OCI-LY3 (cell line): ENCODE results near the gene RALGAPB.
"Not testable (repeated sequence)": the region's sequence is repeated elsewhere in the genome, so short reads cannot be mapped to it uniquely, and the experiment has no call there.

ENCODE experiments used
- H2AFZ ChIP-seq: fragments of 200-600, 300-600 bp; shearing (Covaris generic); 2 replicates; pipeline ENCODE4 v1.6.0; 2014; ENCODE audit warnings: antibody characterized with exemption, low read depth, low read length
- H3K27ac ChIP-seq: fragments of 200-600, 300-600 bp; sonication (generic); 2 replicates; pipeline ENCODE4 v1.5.1; 2014; ENCODE audit warnings: mild to moderate bottlenecking, low read length, moderate library complexity, mixed read lengths
- H3K27me3 ChIP-seq: fragments of 200-600, 300-600 bp; sonication (generic); 2 replicates; pipeline ENCODE4 v1.6.1; 2014; ENCODE audit warnings: low read depth, low read length, mixed read lengths
- H3K36me3 ChIP-seq: fragments of 200-600, 300-600 bp; sonication (generic); replicated peaks from 2 replicates; pipeline ENCODE3; 2014; ENCODE audit warnings: low read depth, low read length, mixed read lengths
- H3K4me1 ChIP-seq: fragments of 300-600, 200-600 bp; sonication (generic); 2 replicates; pipeline ENCODE4 v1.6.1; 2014; ENCODE audit warnings: low read length, mixed read lengths
- H3K4me2 ChIP-seq: fragments of 200-600, 300-600 bp; sonication (generic); 2 replicates; pipeline ENCODE4 v1.6.1; 2014; ENCODE audit warnings: low read length, mixed read lengths
- H3K4me3 ChIP-seq: fragments of 300-600, 200-600 bp; sonication (generic); 2 replicates; pipeline ENCODE4 v1.5.1; 2014; ENCODE audit warnings: antibody characterized with exemption, mild to moderate bottlenecking, low read length, moderate library complexity
- H3K79me2 ChIP-seq: fragments of 300-600, 200-600 bp; shearing (Covaris generic); 2 replicates; pipeline ENCODE4 v1.6.1; 2014; ENCODE audit warnings: mild to moderate bottlenecking, low read length, mixed read lengths
- H3K9ac ChIP-seq: fragments of 300-600, 200-600 bp; shearing (Covaris generic); 2 replicates; pipeline ENCODE4 v1.6.0; 2014; ENCODE audit warnings: mild to moderate bottlenecking, low read length, moderate library complexity
- H3K9me3 ChIP-seq: fragments of 200-600, 300-600 bp; shearing (Covaris generic); 2 replicates; pipeline ENCODE4 v1.6.1; 2014; ENCODE audit warnings: low read length, mixed read lengths; ENCODE audit not compliant: insufficient read depth
- H4K20me1 ChIP-seq: fragments of 200-600, 300-600 bp; sonication (generic); 2 replicates; pipeline ENCODE4 v1.6.1; 2016; ENCODE audit warnings: low read length, mixed read lengths; ENCODE audit not compliant: insufficient read depth
- EZH2phosphoT487 ChIP-seq: fragments of 200-600 bp; shearing (Covaris generic); IDR thresholded peaks from 2 replicates; pipeline ENCODE4 v1.6.1; 2018; ENCODE audit warnings: antibody characterized with exemption, mixed run types, low read depth
- TF ChIP-seq, protein P1 (sequence below): fragments of 200-600, 300-600 bp; sonication (generic); IDR thresholded peaks from 2 replicates; pipeline ENCODE4 v1.5.1; 2014; ENCODE audit warnings: antibody characterized with exemption, low read length, low read depth

Gene RALGAPB

DNA sequence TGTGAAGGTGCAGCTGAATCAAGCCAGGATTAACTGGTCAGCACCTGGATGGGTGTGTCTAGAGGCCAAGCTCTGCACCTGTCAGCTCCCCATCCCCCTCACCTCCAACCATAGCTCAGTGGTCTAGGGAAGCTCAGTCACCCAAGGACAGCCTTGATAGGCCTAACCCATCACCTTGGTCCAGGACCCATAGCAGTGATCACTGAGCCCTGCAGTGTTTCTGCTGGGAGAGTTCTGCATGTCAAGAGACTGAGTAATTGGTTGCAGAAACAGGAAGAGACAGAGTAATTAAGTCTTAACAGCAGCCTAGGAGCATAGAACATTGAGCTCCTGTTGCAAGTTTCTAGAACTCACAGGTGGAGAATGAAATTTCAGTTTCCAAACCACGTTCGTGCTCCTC lies 18.7 kb upstream of the RALGAPB start:
- no peaks in the 10 kb centered on the region for H4K20me1 ChIP-seq
- no peak for TF ChIP-seq EZH2phosphoT487
- TF ChIP-seq, protein P1, sequence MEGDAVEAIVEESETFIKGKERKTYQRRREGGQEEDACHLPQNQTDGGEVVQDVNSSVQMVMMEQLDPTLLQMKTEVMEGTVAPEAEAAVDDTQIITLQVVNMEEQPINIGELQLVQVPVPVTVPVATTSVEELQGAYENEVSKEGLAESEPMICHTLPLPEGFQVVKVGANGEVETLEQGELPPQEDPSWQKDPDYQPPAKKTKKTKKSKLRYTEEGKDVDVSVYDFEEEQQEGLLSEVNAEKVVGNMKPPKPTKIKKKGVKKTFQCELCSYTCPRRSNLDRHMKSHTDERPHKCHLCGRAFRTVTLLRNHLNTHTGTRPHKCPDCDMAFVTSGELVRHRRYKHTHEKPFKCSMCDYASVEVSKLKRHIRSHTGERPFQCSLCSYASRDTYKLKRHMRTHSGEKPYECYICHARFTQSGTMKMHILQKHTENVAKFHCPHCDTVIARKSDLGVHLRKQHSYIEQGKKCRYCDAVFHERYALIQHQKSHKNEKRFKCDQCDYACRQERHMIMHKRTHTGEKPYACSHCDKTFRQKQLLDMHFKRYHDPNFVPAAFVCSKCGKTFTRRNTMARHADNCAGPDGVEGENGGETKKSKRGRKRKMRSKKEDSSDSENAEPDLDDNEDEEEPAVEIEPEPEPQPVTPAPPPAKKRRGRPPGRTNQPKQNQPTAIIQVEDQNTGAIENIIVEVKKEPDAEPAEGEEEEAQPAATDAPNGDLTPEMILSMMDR: no peak
- H3K4me3 ChIP-seq: no peak overlapping the region
- no peak overlapping the region for H3K27ac ChIP-seq
- H3K79me2 ChIP-seq: no peaks in the 10 kb centered on the region
- H3K27me3 ChIP-seq: no peaks in the 10 kb centered on the region
- no peak overlapping the region for H3K4me2 ChIP-seq
- H2AFZ ChIP-seq: no peak overlapping the region
- H3K4me1 ChIP-seq: peaks cover 4% of the 10 kb centered on the region; the same call in 1 of the 2 replicates
- no peak overlapping the region for H3K9ac ChIP-seq
- no peaks in the 10 kb centered on the region for H3K9me3 ChIP-seq
- peaks cover 23% of the 10 kb centered on the region for H3K36me3 ChIP-seq

GRCh38 chr20:38454556-38455473 lies 17.8 kb upstream of the RALGAPB start:
- peaks cover 4% of the 10 kb centered on the region; the same call in 1 of the 2 replicates for H3K4me1 ChIP-seq
- H3K4me3 ChIP-seq: no peak overlapping the region
- TF ChIP-seq EZH2phosphoT487: no peak
- TF ChIP-seq, protein P1: no peak
- no peak overlapping the region for H2AFZ ChIP-seq
- no peak overlapping the region for H3K4me2 ChIP-seq
- no peak overlapping the region for H3K9ac ChIP-seq
- no peak overlapping the region for H3K27ac ChIP-seq
- no peaks in the 10 kb centered on the region for H3K27me3 ChIP-seq
- H3K79me2 ChIP-seq: no peaks in the 10 kb centered on the region
- no peaks in the 10 kb centered on the region for H3K9me3 ChIP-seq
- H4K20me1 ChIP-seq: no peaks in the 10 kb centered on the region
- peaks cover 14% of the 10 kb centered on the region for H3K36me3 ChIP-seq

GRCh38 chr20:38458314-38458713 lies 14.3 kb upstream of the RALGAPB start:
- no peak overlapping the region for H2AFZ ChIP-seq
- H3K36me3 ChIP-seq: no peaks in the 10 kb centered on the region
- H3K4me1 ChIP-seq: peaks cover 4% of the 10 kb centered on the region; the same call in 1 of the 2 replicates
- H3K4me2 ChIP-seq: no peak overlapping the region
- no peak overlapping the region for H3K27ac ChIP-seq
- H4K20me1 ChIP-seq: no peaks in the 10 kb centered on the region
- H3K9me3 ChIP-seq: no peaks in the 10 kb centered on the region
- no peak overlapping the region for H3K9ac ChIP-seq
- TF ChIP-seq, protein P1: no peak
- no peak for TF ChIP-seq EZH2phosphoT487
- H3K4me3 ChIP-seq: no peak overlapping the region
- H3K79me2 ChIP-seq: no peaks in the 10 kb centered on the region
- H3K27me3 ChIP-seq: no peaks in the 10 kb centered on the region

GRCh38 chr20:38460040-38460623 lies 12.5 kb upstream of the RALGAPB start:
- H4K20me1 ChIP-seq: no peaks in the 10 kb centered on the region
- H3K79me2 ChIP-seq: no peaks in the 10 kb centered on the region
- H3K4me2 ChIP-seq: no peak overlapping the region
- no peak overlapping the region for H3K4me3 ChIP-seq
- H2AFZ ChIP-seq: no peak overlapping the region
- H3K9me3 ChIP-seq: no peaks in the 10 kb centered on the region
- H3K36me3 ChIP-seq: no peaks in the 10 kb centered on the region
- no peaks in the 10 kb centered on the region for H3K27me3 ChIP-seq
- H3K4me1 ChIP-seq: no peaks in the 10 kb centered on the region
- H3K27ac ChIP-seq: no peak overlapping the region
- no peak overlapping the region for H3K9ac ChIP-seq
- TF ChIP-seq EZH2phosphoT487: no peak
- TF ChIP-seq, protein P1: no peak

DNA sequence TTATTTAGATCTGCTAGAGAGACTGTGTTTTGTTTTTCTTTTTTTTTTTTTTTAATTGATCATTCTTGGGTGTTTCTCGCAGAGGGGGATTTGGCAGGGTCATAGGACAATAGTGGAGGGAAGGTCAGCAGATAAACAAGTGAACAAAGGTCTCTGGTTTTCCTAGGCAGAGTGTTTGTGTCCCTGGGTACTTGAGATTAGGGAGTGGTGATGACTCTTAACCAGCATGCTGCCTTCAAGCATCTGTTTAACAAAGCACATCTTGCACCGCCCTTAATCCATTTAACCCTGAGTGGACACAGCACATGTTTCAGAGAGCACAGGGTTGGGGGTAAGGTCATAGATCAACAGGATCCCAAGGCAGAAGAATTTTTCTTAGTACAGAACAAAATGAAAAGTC lies 12.0 kb upstream of the RALGAPB start:
- not testable (repeated sequence) for H3K27ac ChIP-seq, H3K9ac ChIP-seq, H3K4me2 ChIP-seq, H2AFZ ChIP-seq, H3K36me3 ChIP-seq, H3K27me3 ChIP-seq, H3K4me1 ChIP-seq, H4K20me1 ChIP-seq, H3K4me3 ChIP-seq, H3K9me3 ChIP-seq, H3K79me2 ChIP-seq

- H3K4me1 ChIP-seq, H2AFZ ChIP-seq, H3K27me3 ChIP-seq, H3K9me3 ChIP-seq, H3K4me2 ChIP-seq, H3K79me2 ChIP-seq, H3K27ac ChIP-seq, H3K9ac ChIP-seq, H3K36me3 ChIP-seq, H3K4me3 ChIP-seq, H4K20me1 ChIP-seq: not testable (repeated sequence)
Observed at GRCh38 chr20:38461167-38461566, 11.5 kb upstream of the RALGAPB start.
